GM12878 (cell line): ENCODE results near the gene NUP62. TPM values are rescaled to one million over a fixed set of nuclear protein-coding genes. Genes with fewer than 3 reads are reported as not detected.
A peak's percentile ranks its signal among the peaks of the same experiment; 100 is the strongest.

Experiments used
- ATF2 ChIP-seq: IDR thresholded peaks from 2 replicates; pipeline ENCODE4 v1.6.1; 2012; ENCODE audit warnings: low read length, inconsistent platforms
- ATF7 ChIP-seq: fragments of 450-650 bp; IDR thresholded peaks from 2 replicates; pipeline ENCODE4 v1.6.1; 2016; ENCODE audit warnings: low read depth, mild to moderate bottlenecking
- GATAD2B ChIP-seq: fragments of 450-650 bp; conservative IDR thresholded peaks from 2 replicates; pipeline ENCODE4 v1.6.1; 2017; ENCODE audit warnings: low read depth, mild to moderate bottlenecking, moderate library complexity
- LARP7 ChIP-seq: fragments of 450-650 bp; IDR thresholded peaks from 2 replicates; pipeline ENCODE4 v1.6.1; 2017; ENCODE audit warnings: mild to moderate bottlenecking
- POLR2A ChIP-seq: IDR thresholded peaks from 2 replicates; pipeline ENCODE4 v1.6.1; 2011; ENCODE audit warnings: low read depth, mild to moderate bottlenecking, low read length
- RUNX3 ChIP-seq: IDR thresholded peaks from 2 replicates; pipeline ENCODE4 v1.6.1; 2012; ENCODE audit warnings: low read length, inconsistent platforms
- SIX5 ChIP-seq: IDR thresholded peaks from 2 replicates; pipeline ENCODE4 v1.6.1; 2011; ENCODE audit warnings: mild to moderate bottlenecking, low read depth, low read length, moderate library complexity; ENCODE audit not compliant: severe bottlenecking
- SMARCA5 ChIP-seq: fragments of 450-650 bp; IDR thresholded peaks from 2 replicates; pipeline ENCODE4 v1.6.1; 2017; ENCODE audit warnings: mild to moderate bottlenecking
- SMC3 ChIP-seq: IDR thresholded peaks from 2 replicates; pipeline ENCODE4 v1.6.1; 2011; ENCODE audit warnings: low read length, improper control_type of control experiment, borderline replicate concordance
- STAT3 ChIP-seq: IDR thresholded peaks from 2 replicates; pipeline ENCODE4 v1.6.1; 2011; ENCODE audit warnings: low read depth, low read length, improper control_type of control experiment
- ZNF687 ChIP-seq: fragments of 450-650 bp; IDR thresholded peaks from 2 replicates; pipeline ENCODE4 v1.6.1; 2017; ENCODE audit warnings: mild to moderate bottlenecking, moderate library complexity
- polyA plus RNA-seq, 11 experiments: library from polyadenylated mRNA; depleted of rRNA in 4 of 11; unstranded in 6 of 11; stranded (reverse) in 5 of 11; fragments of >200 nt; fragmentation: Nextera tagmentation in 4 of 11; fragmentation: Illumina TruSeq in 1 of 11; extraction: Ambion mirVana in 4 of 11; extraction: Trizol in 1 of 11; gene quantifications; 1 replicate in 1 of 11; 2 replicates in 10 of 11; pipeline versions ENCODE4 v1.2.1 to v1.2.3, GENCODE V29; 2011 to 2016; ENCODE audit warnings: inconsistent platforms in 2 of 11, missing spikeins in 2 of 11, low read depth in 1 of 11
- total RNA-seq, 4 experiments: library from RNA; depleted of rRNA in 3 of 4; stranded (reverse); fragments of >200 nt in 3 of 4; fragmentation: Illumina TruSeq in 1 of 4; extraction: Trizol in 1 of 4; gene quantifications; 2 replicates each; pipeline versions ENCODE4 v1.2.1 to v1.2.3, GENCODE V29; 2013 to 2021
- TF ChIP-seq, protein P1 (sequence below): fragments of 450-650 bp; IDR thresholded peaks from 2 replicates; pipeline ENCODE4 v1.6.1; 2016; ENCODE audit warnings: mild to moderate bottlenecking

The NUP62 gene
- total and polyA plus RNA-seq, 10 of the 15 experiments (the other 5 are each of a cell fraction or from before 2014, with no cell fraction given): 19.5 to 110 (median 66.9) TPM

DNA sequence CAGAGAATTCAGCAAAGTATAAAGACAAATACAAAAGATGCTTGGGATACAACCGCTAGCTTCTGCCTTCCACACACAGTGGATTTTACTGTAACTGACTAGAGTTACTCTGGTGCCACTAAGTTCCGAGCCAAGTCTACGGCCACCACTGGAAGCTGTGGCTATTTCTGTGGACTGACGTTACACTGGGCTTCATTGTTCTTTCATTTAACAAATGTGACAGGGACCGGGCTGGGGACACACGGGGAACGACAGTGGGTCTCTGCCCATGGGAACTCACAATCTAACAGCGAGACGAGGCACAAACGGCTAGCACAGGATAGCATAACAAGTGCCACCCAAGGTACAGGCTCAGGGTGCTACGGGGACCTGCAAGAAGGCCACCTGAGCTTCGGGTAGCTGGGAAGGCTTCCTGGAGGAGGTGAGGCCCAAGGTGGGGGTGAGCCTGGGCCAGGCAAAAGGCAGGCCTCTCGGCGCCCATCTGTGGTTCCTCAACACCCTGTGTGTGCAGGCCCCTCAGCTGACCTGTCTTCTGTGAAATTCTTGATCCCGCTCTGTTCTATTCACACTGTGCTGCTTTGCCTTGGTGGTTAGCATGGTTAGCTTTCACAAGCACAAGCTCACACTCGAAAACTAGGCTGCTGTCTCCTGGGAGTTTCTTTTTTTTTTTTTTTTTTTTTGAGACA lies 22.3 kb downstream of the NUP62 start (continued):
- TF ChIP-seq ZNF687: peak; percentile 68
- no peak for TF ChIP-seq SIX5
- 0 out of 2 replicates have a peak, but pooled peaks have one; percentile 27 for TF ChIP-seq STAT3
- TF ChIP-seq, protein P1, sequence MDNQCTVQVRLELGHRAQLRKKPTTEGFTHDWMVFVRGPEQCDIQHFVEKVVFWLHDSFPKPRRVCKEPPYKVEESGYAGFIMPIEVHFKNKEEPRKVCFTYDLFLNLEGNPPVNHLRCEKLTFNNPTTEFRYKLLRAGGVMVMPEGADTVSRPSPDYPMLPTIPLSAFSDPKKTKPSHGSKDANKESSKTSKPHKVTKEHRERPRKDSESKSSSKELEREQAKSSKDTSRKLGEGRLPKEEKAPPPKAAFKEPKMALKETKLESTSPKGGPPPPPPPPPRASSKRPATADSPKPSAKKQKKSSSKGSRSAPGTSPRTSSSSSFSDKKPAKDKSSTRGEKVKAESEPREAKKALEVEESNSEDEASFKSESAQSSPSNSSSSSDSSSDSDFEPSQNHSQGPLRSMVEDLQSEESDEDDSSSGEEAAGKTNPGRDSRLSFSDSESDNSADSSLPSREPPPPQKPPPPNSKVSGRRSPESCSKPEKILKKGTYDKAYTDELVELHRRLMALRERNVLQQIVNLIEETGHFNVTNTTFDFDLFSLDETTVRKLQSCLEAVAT: peak; percentile 41; the same call in 1 of the 2 replicates
- no peak for TF ChIP-seq SMC3
- TF ChIP-seq SMARCA5: peak; percentile 95
- peak; percentile 46; the same call in 1 of the 2 replicates for TF ChIP-seq ATF7
- peak; percentile 60; the same call in 1 of the 2 replicates for TF ChIP-seq LARP7
- TF ChIP-seq GATAD2B: peak; percentile 24; the same call in 1 of the 2 replicates
- 0 out of 2 replicates have a peak, but pooled peaks have one; percentile 18 for TF ChIP-seq ATF2
- TF ChIP-seq RUNX3: peak; percentile 70
- peak; percentile 54; the same call in 1 of the 2 replicates for TF ChIP-seq POLR2A
- TF ChIP-seq, all 136 proteins: peak for 20
